ENCODE results near the gene FOXA1. TPM values are rescaled to one million over a fixed set of nuclear protein-coding genes. Genes with fewer than 3 reads are reported as not detected.

Gene FOXA1
- total and polyA plus RNA-seq, 2 of the 8 experiments (the other 6 are each of a cell fraction or from before 2014, with no cell fraction given), result 0.08 to 0.20 TPM

DNA sequence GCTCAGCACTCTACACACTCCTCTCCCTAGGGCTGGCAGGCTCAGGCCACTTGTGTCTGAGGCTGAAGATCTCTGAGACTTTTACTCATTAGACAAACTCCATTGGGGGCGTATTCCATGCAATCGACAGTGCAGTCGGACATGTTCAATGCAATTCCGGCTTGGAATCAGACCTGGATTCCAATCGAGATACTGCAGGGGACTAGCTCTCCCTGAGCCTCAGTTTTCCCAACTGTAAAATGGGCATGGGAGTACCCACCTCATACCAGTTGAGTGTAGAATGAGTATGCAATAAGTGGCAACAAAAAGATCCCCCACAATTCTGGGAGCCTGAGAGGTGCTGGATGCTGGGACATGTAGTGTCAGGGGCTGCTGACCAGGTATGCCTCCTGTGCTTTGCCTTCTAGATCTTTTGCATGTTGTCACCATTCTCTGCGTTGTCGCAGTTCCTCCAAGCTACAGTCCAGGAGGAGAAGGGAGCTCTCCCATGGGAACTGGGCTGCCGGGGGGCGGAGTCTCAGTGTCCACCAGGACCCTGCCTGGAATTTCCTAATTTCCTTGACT is 8.7 kb upstream of the FOXA1 start:
- Histone ChIP-seq H3K23me2 (ENCODE audit: low read depth, low read length) (peaks cover 5% of the 10 kb centered on the region), H2BK20ac (ENCODE audit: low read length) (no peak overlapping the region), H4K8ac (ENCODE audit: extremely low read depth, insufficient read depth, low read length) (no peak overlapping the region), H3K79me2 (ENCODE audit: control insufficient read depth in 1 of 2, insufficient read depth in 2 of 2, low read length in 2 of 2) (no peaks in the 10 kb centered on the region), H4K91ac (replicated peaks; ENCODE audit: insufficient read length, low read length) (no peak overlapping the region), H2AK5ac (ENCODE audit: low read depth, low read length) (no peak overlapping the region), H2BK12ac (ENCODE audit: low read depth, low read length) (no peak overlapping the region), H2BK15ac (ENCODE audit: low read length) (no peak overlapping the region), H3K9ac (replicated peaks in 1 of 4; ENCODE audit: extremely low read depth in 1 of 4, low read depth in 3 of 4, low read length in 3 of 4) (no peak overlapping the region), H4K20me1 (replicated peaks in 1 of 2; ENCODE audit: control insufficient read depth in 1 of 2, insufficient read depth in 2 of 2, low read length in 2 of 2) (peaks cover 0 to 11% of the 10 kb centered on the region in 2 experiments), H4K5ac (ENCODE audit: insufficient read length, low read depth, low read length) (no peak overlapping the region), H3K4me1 (replicated peaks in 1 of 4; ENCODE audit: control insufficient read depth in 3 of 4, insufficient read depth in 4 of 4, low read length in 3 of 4) (peaks cover 0 to 13% (median 8%) of the 10 kb centered on the region in 4 experiments; a peak in 6 of 7 replicates), H3K27ac (ENCODE audit: low read depth, low read length) (no peak overlapping the region), H2BK120ac (replicated peaks; ENCODE audit: low read depth, low read length) (no peak overlapping the region), H3K79me1 (ENCODE audit: low read depth, low read length) (no peaks in the 10 kb centered on the region), H3K23ac (ENCODE audit: insufficient read length) (no peak overlapping the region), H3K4ac (replicated peaks; ENCODE audit: insufficient read length, low read depth, low read length) (no peak overlapping the region), H3K18ac (ENCODE audit: extremely low read depth, low read length) (no peak overlapping the region; the same call in 1 of the 2 replicates), H3K36me3 (ENCODE audit: control insufficient read depth in 2 of 4, insufficient read depth in 4 of 4, low read length in 3 of 4) (no peaks in the 10 kb centered on the region), H3K14ac (ENCODE audit: insufficient read length) (no peak overlapping the region), H3K4me2 (ENCODE audit: insufficient read depth in 1 of 2, low read depth in 2 of 2, low read length in 2 of 2) (no peak overlapping the region), H2BK5ac (ENCODE audit: low read depth, low read length) (no peak overlapping the region), H3K4me3 (ENCODE audit: extremely low read depth in 1 of 4, insufficient read depth in 2 of 4, low read depth in 3 of 4, low read length in 4 of 4) (no peak overlapping the region), H3K9me3 (ENCODE audit: insufficient read depth in 2 of 2, low read depth in 1 of 2, low read length in 1 of 2) (no peaks in the 10 kb centered on the region), H3K56ac (replicated peaks; ENCODE audit: insufficient read length, low read depth, low read length) (no peak overlapping the region), H3K27me3 (replicated peaks in 1 of 4; ENCODE audit: control insufficient read depth in 3 of 4, extremely low read depth in 1 of 4, insufficient read depth in 3 of 4, low read length in 3 of 4) (peaks cover 37 to 67% (median 59%) of the 10 kb centered on the region in 4 experiments), H2AFZ (ENCODE audit: low read length) (no peak overlapping the region)
- FAIRE-seq (no peak), DNase-seq (ENCODE audit: low read depth in 1 of 2, low spot score in 2 of 2) (no peak)
- ChIA-PET CTCF (ENCODE audit: partially characterized antibody) (interaction anchor here (1.3 to 2.8 kb wide), 3 partner anchors 12 to 42 kb away, joined by 3 to 8 read pairs (median 6); no protein-coding TSS in a partner anchor), POLR2A (ENCODE audit: partially characterized antibody) (interaction anchor here (1.2 kb wide), 1 partner anchor 18 kb away, joined by 4 read pairs; no protein-coding TSS in a partner anchor)
- WGBS, 2 experiments (ENCODE audit: extremely low coverage in 1 of 2, insufficient coverage in 1 of 2, insufficient read length in 1 of 2, insufficient replicate concordance in 2 of 2, low coverage in 1 of 2, low lambda C conversion rate in 2 of 2, missing lambda C conversion rate in 1 of 2), result 83% methylated on average over 9 of the region's 9 CpGs; no CpG with 5 or more reads in 1 of the 2 experiments
- TF ChIP-seq, protein P1, sequence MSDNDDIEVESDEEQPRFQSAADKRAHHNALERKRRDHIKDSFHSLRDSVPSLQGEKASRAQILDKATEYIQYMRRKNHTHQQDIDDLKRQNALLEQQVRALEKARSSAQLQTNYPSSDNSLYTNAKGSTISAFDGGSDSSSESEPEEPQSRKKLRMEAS (IDR thresholded peaks at IDR 0.05), result no peak
- TF ChIP-seq, protein P2, sequence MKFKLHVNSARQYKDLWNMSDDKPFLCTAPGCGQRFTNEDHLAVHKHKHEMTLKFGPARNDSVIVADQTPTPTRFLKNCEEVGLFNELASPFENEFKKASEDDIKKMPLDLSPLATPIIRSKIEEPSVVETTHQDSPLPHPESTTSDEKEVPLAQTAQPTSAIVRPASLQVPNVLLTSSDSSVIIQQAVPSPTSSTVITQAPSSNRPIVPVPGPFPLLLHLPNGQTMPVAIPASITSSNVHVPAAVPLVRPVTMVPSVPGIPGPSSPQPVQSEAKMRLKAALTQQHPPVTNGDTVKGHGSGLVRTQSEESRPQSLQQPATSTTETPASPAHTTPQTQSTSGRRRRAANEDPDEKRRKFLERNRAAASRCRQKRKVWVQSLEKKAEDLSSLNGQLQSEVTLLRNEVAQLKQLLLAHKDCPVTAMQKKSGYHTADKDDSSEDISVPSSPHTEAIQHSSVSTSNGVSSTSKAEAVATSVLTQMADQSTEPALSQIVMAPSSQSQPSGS (IDR thresholded peaks at IDR 0.05; ENCODE audit: low read length), result no peak
- TF ChIP-seq GTF2F1 (IDR thresholded peaks at IDR 0.05; ENCODE audit: borderline replicate concordance, low read depth, low read length) (no peak), RFX5 (IDR thresholded peaks at IDR 0.05; ENCODE audit: borderline replicate concordance, low read depth, low read length) (no peak), SP4 (IDR thresholded peaks at IDR 0.05; ENCODE audit: low read length) (no peak), GABPA (IDR thresholded peaks at IDR 0.05; ENCODE audit: borderline replicate concordance, insufficient read depth, low read length) (no peak), CBX5 (IDR thresholded peaks at IDR 0.05; ENCODE audit: low read depth, low read length) (no peak), SIN3A (conservative IDR thresholded peaks at IDR 0.05 in 1 of 2, IDR thresholded peaks at IDR 0.05 in 1 of 2; ENCODE audit: low read depth in 1 of 2, low read length in 2 of 2) (no peak), PHF8 (conservative IDR thresholded peaks at IDR 0.05; ENCODE audit: low read depth, low read length) (no peak), EZH2 (IDR thresholded peaks at IDR 0.05; ENCODE audit: low read depth, low read length, severe bottlenecking) (no peak), JUND (IDR thresholded peaks at IDR 0.05; ENCODE audit: low read length) (no peak)
